ENCODE results near the gene FIZ1. TPM values are rescaled to one million over a fixed set of nuclear protein-coding genes. Genes with fewer than 3 reads are reported as not detected.

FIZ1 gene
- total and polyA plus RNA-seq, 2 of the 4 experiments (the other 2 are of a cell fraction): 1.3 to 5.9 TPM

DNA sequence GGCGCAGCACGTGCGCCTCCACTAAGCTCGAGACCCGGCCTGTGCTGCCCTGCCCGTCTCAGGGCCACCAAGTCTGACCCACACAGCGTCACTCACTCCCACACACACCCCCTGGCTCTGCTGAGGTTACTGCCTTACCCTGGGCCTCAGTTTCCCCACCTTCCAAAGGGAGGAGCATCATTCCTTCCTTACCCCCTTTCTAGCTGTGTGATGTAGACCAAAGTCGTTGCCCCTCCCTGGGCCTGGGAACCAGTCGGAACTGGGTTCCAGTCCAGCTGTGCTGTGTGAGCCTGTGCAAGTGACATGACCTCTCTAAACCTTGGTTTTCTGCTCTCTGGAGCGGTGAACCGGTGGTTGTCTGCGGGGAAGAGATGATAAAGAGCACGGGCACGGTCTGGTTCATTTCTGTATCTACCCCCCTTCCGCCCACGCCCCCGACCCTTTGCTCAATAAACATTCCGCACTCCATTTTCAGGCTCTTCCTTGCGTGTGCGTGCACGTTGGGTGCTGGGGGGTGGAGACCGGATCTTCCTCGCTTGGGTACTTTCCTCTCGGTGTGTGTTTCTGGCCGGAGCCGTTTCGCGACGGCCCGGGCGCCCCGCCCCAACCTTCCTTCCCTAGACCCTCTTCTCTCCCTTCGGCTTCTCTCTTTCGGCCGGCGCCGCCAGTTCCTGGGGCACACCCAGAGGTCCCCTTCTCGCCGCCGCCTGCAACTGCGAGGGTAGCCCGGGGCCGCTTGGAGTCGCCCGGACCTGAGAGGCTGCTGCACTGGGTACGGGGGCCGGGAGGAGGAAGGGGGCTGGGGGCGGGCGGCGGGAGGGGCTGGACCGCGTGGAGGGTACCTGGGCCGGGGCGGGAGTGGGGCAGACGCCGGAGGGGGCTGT lies 43.9 kb upstream of the FIZ1 start, which contains the start of gene ZNF581:
Gene ZNF581 (plus strand): TSS at position 647 of the 884 bp plus-strand sequence. CDS start 923 bp downstream, outside the sequence.
- Histone ChIP-seq H3K4ac (ENCODE audit: low read depth, low read length) (peak within 1 kb of the TSS; percentile 83), H2BK120ac (ENCODE audit: low read depth, low read length) (no peak within 1 kb of the TSS; the same call in 1 of the 2 replicates), H2AK5ac (ENCODE audit: low read depth, low read length) (peak within 1 kb of the TSS; percentile 97), H3K23ac (ENCODE audit: low read depth, low read length) (peak within 1 kb of the TSS; percentile 96), H3K9ac (ENCODE audit: low read depth, low read length) (peak within 1 kb of the TSS; percentile 84), H3K9me1 (ENCODE audit: insufficient read depth, low read length) (no peaks in the 10 kb centered on the region), H4K5ac (ENCODE audit: low read depth, low read length) (peak within 1 kb of the TSS; percentile 62), H4K20me1 (ENCODE audit: insufficient read depth, low read length) (no peaks in the 10 kb centered on the region), H3K18ac (ENCODE audit: low read depth, low read length) (peak within 1 kb of the TSS; percentile 5; the same call in 1 of the 2 replicates), H4K91ac (ENCODE audit: insufficient read depth, low read depth, low read length) (peak within 1 kb of the TSS; percentile 44), H2AFZ (replicated peaks; ENCODE audit: low read length, poor library complexity) (peak within 1 kb of the TSS; percentile 85), H3K79me1 (ENCODE audit: low read depth in 1 of 2, low read length in 2 of 2) (peaks cover 29 to 77% of the 10 kb centered on the region in 2 experiments), H4K8ac (ENCODE audit: low read depth in 2 of 2, low read length in 2 of 2) (peak within 1 kb of the TSS; percentile 89 to 96), H3K9me3 (ENCODE audit: control insufficient read depth, insufficient read depth, low read length) (no peaks in the 10 kb centered on the region), H2BK15ac (ENCODE audit: low read depth, low read length) (no peak within 1 kb of the TSS), H3K56ac (ENCODE audit: extremely low read depth, insufficient read depth, low read length) (peak within 1 kb of the TSS; percentile 29), H2BK20ac (ENCODE audit: low read depth, low read length) (no peak within 1 kb of the TSS; the same call in 1 of the 2 replicates), H2AK9ac (replicated peaks; ENCODE audit: low read depth, low read length, poor library complexity) (peak within 1 kb of the TSS; percentile 96), H3K4me3 (ENCODE audit: insufficient read depth, low read depth, low read length) (peak within 1 kb of the TSS; percentile 74), H3K27ac (ENCODE audit: insufficient read depth, low read length) (peak within 1 kb of the TSS; percentile 76), H3K4me2 (ENCODE audit: low read depth, low read length) (peak within 1 kb of the TSS; percentile 93), H2BK5ac (ENCODE audit: low read depth, low read length, poor library complexity, severe bottlenecking) (peak within 1 kb of the TSS; percentile 58), H3K4me1 (ENCODE audit: control insufficient read depth, insufficient read depth, low read length) (peaks cover 12% of the 10 kb centered on the region), H3K27me3 (ENCODE audit: control insufficient read depth, insufficient read depth, low read length) (no peaks in the 10 kb centered on the region), H3K14ac (replicated peaks; ENCODE audit: low read depth, low read length) (peak within 1 kb of the TSS; percentile 89), H3K36me3 (ENCODE audit: control insufficient read depth, insufficient read depth, low read length) (peaks cover 14% of the 10 kb centered on the region)
- in situ Hi-C loops (cut with MboI; ENCODE audit: low sequenced_read_pairs): loop anchor here (25.0 kb wide), 2 partner anchors 356 to 531 kb away; partner anchors contain the start of genes BRSK1, HSPBP1 and PPP1R12C
- ChIA-PET POLR2A (ENCODE audit: unreplicated experiment) (no interaction called here), CTCF (interaction anchor here (0.8 kb wide), 1 partner anchor 39 kb away, joined by 4 read pairs; no protein-coding TSS in a partner anchor)
- DNase-seq (peak; percentile 78), ATAC-seq (ENCODE audit: low read depth) (peak; percentile 42)
- peak; percentile 90 for TF ChIP-seq MXI1 (IDR thresholded peaks at IDR 0.05; ENCODE audit: borderline replicate concordance, low read depth, low read length)
- no peak for TF ChIP-seq ELK1 (IDR thresholded peaks at IDR 0.05; ENCODE audit: borderline replicate concordance, low read depth, low read length)
- no peak for TF ChIP-seq MAFK (IDR thresholded peaks at IDR 0.05; ENCODE audit: low read depth, low read length)
- TF ChIP-seq BHLHE40 (IDR thresholded peaks at IDR 0.05; ENCODE audit: low read depth, low read length): peak; percentile 63; the same call in 1 of the 2 replicates
- peak; percentile 14; the same call in 1 of the 2 replicates for TF ChIP-seq RFX5 (IDR thresholded peaks at IDR 0.05; ENCODE audit: low read depth, low read length)
- TF ChIP-seq RAD21 (IDR thresholded peaks at IDR 0.05; ENCODE audit: low read length): peak; percentile 12; the same call in 1 of the 2 replicates
- TF ChIP-seq POLR2A (IDR thresholded peaks at IDR 0.05; ENCODE audit: low read depth, low read length): peak; percentile 38; the same call in 1 of the 2 replicates
- peak; percentile 97 for TF ChIP-seq MAZ (IDR thresholded peaks at IDR 0.05; ENCODE audit: borderline replicate concordance, low read depth, low read length)
- peak; percentile 59 for TF ChIP-seq RCOR1 (IDR thresholded peaks at IDR 0.05; ENCODE audit: insufficient replicate concordance, low read length)
- peak; percentile 25; the same call in 1 of the 2 replicates for TF ChIP-seq CEBPB (IDR thresholded peaks at IDR 0.05; ENCODE audit: low read depth, low read length)
- TF ChIP-seq CHD1 (IDR thresholded peaks at IDR 0.05; ENCODE audit: low read depth, low read length): 0 out of 2 replicates have a peak, but pooled peaks have one; percentile 64
- dilution Hi-C loops (cut with HindIII; ENCODE audit: low sequenced_read_pairs, unreplicated experiment): no loop called here
- intact Hi-C loops (cut with micrococcal nuclease): no loop called here
- 0% methylated on average over 7 of the region's 56 CpGs; no CpG with 5 or more reads in 1 of the 2 experiments for WGBS, 2 experiments (ENCODE audit: extremely low coverage in 2 of 2, insufficient read length in 1 of 2)
- BruUV-seq (replicated peaks): no TSS peak
